Measurements from ENCODE around the gene ALDH1A3. TPM values are rescaled to one million over a fixed set of nuclear protein-coding genes. Genes with fewer than 3 reads are reported as not detected.

The ALDH1A3 gene
- total RNA-seq, 1 donor from 2014 or later: 79.9 TPM

GRCh38 chr15:100863796-100864267 is 15.8 kb upstream of the ALDH1A3 start:
- TF ChIP-seq CTCF (conservative IDR thresholded peaks at IDR 0.05; ENCODE audit: low read depth, low read length): no peak
- no peak for DNase-seq (ENCODE audit: low read depth)

GRCh38 chr15:100866386-100867330 is 13.0 kb upstream of the ALDH1A3 start:
- no peak for DNase-seq (ENCODE audit: low read depth)
- TF ChIP-seq CTCF (conservative IDR thresholded peaks at IDR 0.05; ENCODE audit: low read depth, low read length): no peak
- H3K4me3 ChIP-seq (ENCODE audit: low read depth, low read length): no peak overlapping the region

More at GRCh38 chr15:100863796-100864267, 15.8 kb upstream of the ALDH1A3 start:
- no peak overlapping the region for H3K4me3 ChIP-seq (ENCODE audit: low read depth, low read length)

GRCh38 chr15:100867433-100867832 is 12.2 kb upstream of the ALDH1A3 start:
- TF ChIP-seq CTCF (conservative IDR thresholded peaks at IDR 0.05; ENCODE audit: low read depth, low read length): no peak
- DNase-seq (ENCODE audit: low read depth): no peak
- no peak overlapping the region for H3K4me3 ChIP-seq (ENCODE audit: low read depth, low read length)

- DNase-seq (ENCODE audit: low read depth): no peak
- no peak overlapping the region for H3K4me3 ChIP-seq (ENCODE audit: low read depth, low read length)
- TF ChIP-seq CTCF (conservative IDR thresholded peaks at IDR 0.05; ENCODE audit: low read depth, low read length): peak; percentile 60
Observed at GRCh38 chr15:100869151-100869999, 10.3 kb upstream of the ALDH1A3 start.

GRCh38 chr15:100873029-100873677 is 6.5 kb upstream of the ALDH1A3 start:
- TF ChIP-seq CTCF (conservative IDR thresholded peaks at IDR 0.05; ENCODE audit: low read depth, low read length): peak; percentile 94
- H3K4me3 ChIP-seq (ENCODE audit: low read depth, low read length): no peak overlapping the region
- DNase-seq (ENCODE audit: low read depth): peak; percentile 74

- no peak overlapping the region for H3K4me3 ChIP-seq (ENCODE audit: low read depth, low read length)
- DNase-seq (ENCODE audit: low read depth): no peak
- no peak for TF ChIP-seq CTCF (conservative IDR thresholded peaks at IDR 0.05; ENCODE audit: low read depth, low read length)
Observed at GRCh38 chr15:100875495-100875894, 4.1 kb upstream of the ALDH1A3 start.
